OCI-LY1 (cell line): ENCODE results near the gene MYOM1.

ENCODE experiments used
- EZH2 ChIP-seq: fragments of 200-600 bp; sonication (generic), shearing (Covaris generic); IDR thresholded peaks from 2 replicates; pipeline ENCODE4 v1.8.0; 2017; ENCODE audit warnings: borderline replicate concordance, mixed run types, mild to moderate bottlenecking, antibody characterized with exemption, low read length, moderate library complexity, mixed read lengths
- TF ChIP-seq, protein P1 (sequence below): fragments of 200-600 bp; sonication (generic), shearing (Covaris generic); IDR thresholded peaks from 2 replicates; pipeline ENCODE4 v1.5.1; 2017; ENCODE audit warnings: mild to moderate bottlenecking, antibody characterized with exemption, low read length, moderate library complexity, mixed read lengths

DNA sequence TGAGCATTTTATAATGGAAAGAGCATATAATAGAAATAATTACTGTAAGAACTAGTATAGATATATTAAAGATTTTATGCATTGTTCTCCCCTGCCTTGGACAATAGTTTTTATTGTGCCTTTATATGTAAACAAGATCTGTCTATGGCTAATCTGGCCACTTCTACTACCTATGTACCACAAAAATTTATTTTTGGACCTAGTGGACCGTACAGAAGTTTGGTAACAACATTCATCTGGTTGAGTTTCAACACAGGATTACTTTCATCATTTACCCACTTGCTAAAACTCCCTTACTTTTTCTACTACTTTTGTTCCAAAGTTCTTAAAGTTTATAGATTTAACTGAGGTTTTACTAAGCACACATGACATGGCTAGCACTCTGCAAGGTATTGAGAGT lies 13.2 kb upstream of the MYOM1 start:
- TF ChIP-seq EZH2 = no peak
- TF ChIP-seq, protein P1, sequence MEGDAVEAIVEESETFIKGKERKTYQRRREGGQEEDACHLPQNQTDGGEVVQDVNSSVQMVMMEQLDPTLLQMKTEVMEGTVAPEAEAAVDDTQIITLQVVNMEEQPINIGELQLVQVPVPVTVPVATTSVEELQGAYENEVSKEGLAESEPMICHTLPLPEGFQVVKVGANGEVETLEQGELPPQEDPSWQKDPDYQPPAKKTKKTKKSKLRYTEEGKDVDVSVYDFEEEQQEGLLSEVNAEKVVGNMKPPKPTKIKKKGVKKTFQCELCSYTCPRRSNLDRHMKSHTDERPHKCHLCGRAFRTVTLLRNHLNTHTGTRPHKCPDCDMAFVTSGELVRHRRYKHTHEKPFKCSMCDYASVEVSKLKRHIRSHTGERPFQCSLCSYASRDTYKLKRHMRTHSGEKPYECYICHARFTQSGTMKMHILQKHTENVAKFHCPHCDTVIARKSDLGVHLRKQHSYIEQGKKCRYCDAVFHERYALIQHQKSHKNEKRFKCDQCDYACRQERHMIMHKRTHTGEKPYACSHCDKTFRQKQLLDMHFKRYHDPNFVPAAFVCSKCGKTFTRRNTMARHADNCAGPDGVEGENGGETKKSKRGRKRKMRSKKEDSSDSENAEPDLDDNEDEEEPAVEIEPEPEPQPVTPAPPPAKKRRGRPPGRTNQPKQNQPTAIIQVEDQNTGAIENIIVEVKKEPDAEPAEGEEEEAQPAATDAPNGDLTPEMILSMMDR = no peak
